ENCODE data around the gene CREBL2.

Gene CREBL2

DNA sequence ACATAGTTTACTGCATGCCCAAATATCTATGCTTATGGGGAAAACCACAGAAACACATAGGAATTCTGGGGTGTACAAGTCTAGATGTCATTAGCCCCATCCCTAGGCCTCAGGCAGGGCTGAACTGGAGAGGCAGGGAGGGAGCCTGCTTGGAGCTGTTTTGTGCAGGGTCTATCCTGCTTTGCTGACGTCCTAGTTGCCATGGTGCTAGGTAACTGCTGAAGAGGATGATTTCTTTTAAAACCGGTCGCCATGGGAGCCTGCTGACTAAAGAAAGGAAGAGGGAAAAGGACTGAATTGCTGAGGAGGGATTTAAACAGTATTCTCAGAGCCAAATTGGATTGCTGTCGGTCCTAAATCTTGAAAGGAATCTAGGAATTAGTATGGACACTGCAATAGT lies 73.6 kb downstream of the CREBL2 start:
- no peak for DNase-seq (ENCODE audit: insufficient read length, low spot score)
- no peak for FAIRE-seq
- no peak for TF ChIP-seq POLR2A (IDR thresholded peaks at IDR 0.05; ENCODE audit: low read depth, low read length)

DNA sequence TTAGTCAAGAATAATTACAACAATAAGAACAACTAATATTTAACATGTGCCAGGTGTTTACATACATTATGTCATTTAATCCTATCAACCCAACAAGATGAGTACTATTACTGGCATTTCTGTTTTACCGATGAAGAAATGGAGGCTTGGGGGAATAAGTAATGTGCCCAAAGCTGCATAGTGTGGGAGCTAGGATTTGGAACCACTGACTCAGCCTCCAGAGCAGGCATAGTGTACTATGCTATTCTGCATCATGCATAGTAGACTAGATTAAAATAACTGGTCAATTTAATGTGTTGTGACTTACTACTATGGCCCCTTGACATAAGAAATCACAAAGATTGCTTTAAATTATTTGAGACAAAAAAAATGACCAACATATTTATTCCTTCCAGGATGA lies 74.8 kb downstream of the CREBL2 start:
- DNase-seq (ENCODE audit: insufficient read length, low spot score) = no peak
- FAIRE-seq = no peak
- TF ChIP-seq POLR2A (IDR thresholded peaks at IDR 0.05; ENCODE audit: low read depth, low read length) = no peak

DNA sequence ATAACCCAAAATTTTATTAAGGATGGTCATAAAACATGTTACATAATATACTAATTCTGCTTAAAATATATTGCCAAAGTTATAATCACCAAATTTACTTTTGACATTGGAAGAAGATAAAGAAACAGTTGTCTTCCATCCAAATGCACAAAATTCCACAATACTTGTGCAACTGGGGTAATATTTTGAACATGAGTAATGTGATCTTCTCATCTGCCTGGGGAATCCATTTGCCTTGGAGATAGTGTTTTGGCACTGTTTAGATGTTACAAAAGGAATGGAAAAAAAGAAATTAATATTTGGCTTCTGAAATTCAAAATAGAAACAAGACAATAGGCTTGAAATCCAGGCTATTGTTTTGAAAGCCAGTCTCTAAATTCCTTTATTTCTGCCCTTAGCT lies 75.2 kb downstream of the CREBL2 start:
- DNase-seq (ENCODE audit: insufficient read length, low spot score) (no peak), FAIRE-seq (no peak)
- TF ChIP-seq POLR2A (IDR thresholded peaks at IDR 0.05; ENCODE audit: low read depth, low read length) = no peak

DNA sequence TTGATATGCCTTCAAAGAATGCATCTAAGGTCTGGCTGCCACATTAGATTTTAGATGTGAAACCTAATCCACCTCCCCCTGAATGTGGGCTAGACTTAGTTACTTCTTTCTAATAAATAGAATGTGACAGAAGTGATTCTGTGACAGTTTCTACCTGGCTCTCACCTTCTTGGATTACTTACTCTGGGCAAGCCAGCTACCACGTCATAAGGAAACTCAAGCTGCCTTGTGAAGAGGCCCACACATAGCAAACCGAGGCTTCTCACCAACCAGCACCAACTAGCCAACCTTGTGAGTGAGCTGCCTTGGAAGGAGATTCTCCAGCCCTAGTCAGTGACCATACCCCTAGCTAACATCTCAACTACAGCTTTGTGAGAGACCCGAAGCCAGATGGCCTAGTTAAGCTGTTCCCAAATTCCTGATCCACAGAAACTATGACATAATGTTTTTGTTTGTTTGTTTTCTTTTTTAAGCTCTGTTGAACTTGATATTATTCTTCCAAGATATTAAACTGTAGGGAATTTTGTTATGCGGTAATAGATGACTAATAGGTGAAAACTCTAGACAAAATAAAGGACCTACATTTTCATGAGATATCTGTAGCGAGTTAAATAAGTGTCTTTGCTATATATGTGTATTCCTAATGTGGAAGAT lies 78.1 kb downstream of the CREBL2 start:
- DNase-seq (ENCODE audit: insufficient read length, low spot score) = no peak
- FAIRE-seq = no peak
- no peak for TF ChIP-seq POLR2A (IDR thresholded peaks at IDR 0.05; ENCODE audit: low read depth, low read length)

DNA sequence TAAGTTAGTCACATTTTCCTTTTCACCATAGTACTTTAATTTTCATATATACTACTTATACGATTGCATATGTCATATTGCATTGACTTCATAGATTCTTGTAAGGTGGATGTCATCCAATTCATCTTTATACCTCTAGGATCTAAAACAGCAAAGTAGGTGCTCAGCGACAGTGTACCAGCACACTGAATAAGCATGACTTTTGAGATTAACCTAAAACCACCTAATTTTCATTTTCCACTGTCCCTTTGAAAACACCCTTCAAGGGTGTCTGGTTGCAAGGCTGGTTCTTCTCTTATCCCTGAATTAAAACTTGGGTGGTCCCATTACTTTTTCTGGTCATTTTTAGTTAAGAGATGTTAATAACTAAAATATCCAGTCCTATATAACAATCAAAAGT lies 79.9 kb downstream of the CREBL2 start:
- TF ChIP-seq POLR2A (IDR thresholded peaks at IDR 0.05; ENCODE audit: low read depth, low read length) = no peak
- no peak for DNase-seq (ENCODE audit: insufficient read length, low spot score)
- FAIRE-seq = no peak

DNA sequence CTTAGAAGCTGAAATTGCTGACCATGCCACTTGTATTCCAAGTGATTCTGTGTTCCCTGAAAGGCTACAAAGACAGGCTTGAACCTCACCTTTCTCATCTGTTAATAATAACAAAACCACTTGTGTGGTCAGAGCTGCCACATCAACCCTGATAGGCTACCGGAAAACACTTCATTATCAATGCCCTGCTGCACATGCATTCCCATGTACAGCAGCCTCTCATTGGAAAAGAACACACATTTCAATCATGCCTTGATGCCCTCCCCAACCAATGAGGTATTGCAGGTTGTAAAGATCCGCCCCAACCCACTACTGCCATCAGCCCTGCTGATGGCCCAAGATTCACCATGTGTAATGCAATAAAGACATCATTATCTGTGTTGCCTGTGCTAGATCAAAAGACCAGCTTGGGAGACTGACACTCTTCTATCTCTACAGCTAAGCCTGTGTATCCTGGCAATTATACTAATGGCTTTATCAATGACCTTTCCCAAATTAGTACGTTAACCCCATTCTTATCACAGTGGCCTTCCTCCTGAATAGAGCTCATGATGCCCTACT lies 81.5 kb downstream of the CREBL2 start:
- FAIRE-seq = no peak
- no peak for TF ChIP-seq POLR2A (IDR thresholded peaks at IDR 0.05; ENCODE audit: low read depth, low read length)
- DNase-seq (ENCODE audit: insufficient read length, low spot score) = no peak
